RWPE2 (cell line): ENCODE measurements around the gene GSDMA.

Experiments
- ATAC-seq: fragments of 200-7000 bp; cut with Tn5 transposase; 3 replicates; pipeline ENCODE4 v1.9.1; 2021; ENCODE audit warnings: low read depth
- DNase-seq: peaks from one replicate; pipeline ENCODE4 v3.0.0-alpha.2; 2020; ENCODE audit warnings: low spot score
- H3K27ac ChIP-seq: fragments of 450-650 bp; 2 replicates; pipeline ENCODE4 v1.5.1; 2017; ENCODE audit warnings: mild to moderate bottlenecking; ENCODE audit not compliant: poor library complexity, severe bottlenecking
- H3K27me3 ChIP-seq: fragments of 250-450 bp; sonication (Bioruptor Pico); 2 replicates; pipeline ENCODE4 v1.5.1; 2021; ENCODE audit warnings: mild to moderate bottlenecking, moderate library complexity; ENCODE audit not compliant: insufficient read depth, poor library complexity, severe bottlenecking
- H3K36me3 ChIP-seq: fragments of 250-450 bp; sonication (Bioruptor Pico); 2 replicates; pipeline ENCODE4 v1.5.1; 2020; ENCODE audit warnings: low read depth, mild to moderate bottlenecking, moderate library complexity
- H3K4me1 ChIP-seq: fragments of 250-450 bp; sonication (Bioruptor Pico); 2 replicates; pipeline ENCODE4 v1.5.1; 2021; ENCODE audit warnings: mild to moderate bottlenecking, moderate library complexity; ENCODE audit not compliant: insufficient read depth, poor library complexity, severe bottlenecking
- H3K4me3 ChIP-seq: fragments of 250-450 bp; sonication (Bioruptor Pico); 2 replicates; pipeline ENCODE4 v1.5.1; 2021; ENCODE audit warnings: mild to moderate bottlenecking, moderate library complexity; ENCODE audit not compliant: severe bottlenecking
- H3K9me3 ChIP-seq: fragments of 250-450 bp; sonication (Bioruptor Pico); 2 replicates; pipeline ENCODE4 v1.5.1; 2021; ENCODE audit warnings: mild to moderate bottlenecking, moderate library complexity; ENCODE audit not compliant: severe bottlenecking
- CTCF ChIP-seq: fragments of 450-650 bp; IDR thresholded peaks from one replicate; pipeline ENCODE4 v1.5.1; 2017; ENCODE audit warnings: mild to moderate bottlenecking, moderate library complexity; ENCODE audit not compliant: poor library complexity, severe bottlenecking

GSDMA gene

DNA sequence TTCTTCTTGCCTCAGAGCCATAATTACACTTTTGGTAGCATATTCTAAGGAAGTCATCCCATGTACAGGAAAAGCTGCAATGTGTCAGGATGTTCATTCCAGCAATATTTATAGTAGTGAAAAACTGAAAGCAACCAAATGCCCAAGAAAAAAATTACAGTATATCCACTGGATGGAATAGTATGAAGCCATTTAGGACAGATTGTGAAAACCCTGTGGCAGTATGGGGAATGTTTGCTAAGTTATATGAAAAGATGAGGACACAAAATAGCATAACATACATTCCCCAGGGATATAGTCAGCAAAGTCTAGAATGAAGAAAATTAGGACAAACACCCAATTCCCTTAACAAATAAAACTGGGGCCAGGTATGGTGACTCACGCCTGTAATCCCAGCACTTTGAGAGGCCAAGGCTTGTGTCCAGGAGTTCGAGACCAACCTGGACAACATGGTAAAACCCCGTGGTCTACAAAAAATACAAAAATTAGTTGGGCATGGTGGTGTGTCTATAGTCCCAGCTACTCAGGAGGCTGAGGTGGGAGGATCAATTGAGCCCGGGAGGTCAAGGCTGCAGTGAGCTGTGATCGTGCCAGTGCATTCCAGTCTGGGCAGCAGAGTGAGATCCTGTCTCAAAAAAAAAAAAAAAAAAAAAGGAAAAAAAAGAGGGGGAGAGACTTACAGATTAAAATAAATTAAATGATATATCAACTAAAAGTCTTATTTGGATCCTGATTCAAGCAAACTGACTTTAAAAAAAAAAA is 33.0 kb upstream of the GSDMA start:
- Histone ChIP-seq H3K36me3 (no peaks in the 10 kb centered on the region), H3K9me3 (no peaks in the 10 kb centered on the region), H3K27ac (peak overlapping the region; percentile 87), H3K27me3 (no peaks in the 10 kb centered on the region), H3K4me3 (no peak overlapping the region), H3K4me1 (peaks cover 19% of the 10 kb centered on the region)
- TF ChIP-seq CTCF, result no peak
- no peak for DNase-seq
- ATAC-seq, result peak; percentile 61

- H3K36me3 ChIP-seq, result no peaks in the 10 kb centered on the region
- ATAC-seq (no peak), DNase-seq (no peak)
- H3K27me3 ChIP-seq, result no peaks in the 10 kb centered on the region
- no peak overlapping the region for H3K27ac ChIP-seq
- no peak overlapping the region for H3K4me3 ChIP-seq
- TF ChIP-seq CTCF, result no peak
- no peaks in the 10 kb centered on the region for H3K9me3 ChIP-seq
- peaks cover 10% of the 10 kb centered on the region for H3K4me1 ChIP-seq
These were observed 28.9 kb upstream of the GSDMA start for GRCh38 chr17:39933912-39934311.

DNA sequence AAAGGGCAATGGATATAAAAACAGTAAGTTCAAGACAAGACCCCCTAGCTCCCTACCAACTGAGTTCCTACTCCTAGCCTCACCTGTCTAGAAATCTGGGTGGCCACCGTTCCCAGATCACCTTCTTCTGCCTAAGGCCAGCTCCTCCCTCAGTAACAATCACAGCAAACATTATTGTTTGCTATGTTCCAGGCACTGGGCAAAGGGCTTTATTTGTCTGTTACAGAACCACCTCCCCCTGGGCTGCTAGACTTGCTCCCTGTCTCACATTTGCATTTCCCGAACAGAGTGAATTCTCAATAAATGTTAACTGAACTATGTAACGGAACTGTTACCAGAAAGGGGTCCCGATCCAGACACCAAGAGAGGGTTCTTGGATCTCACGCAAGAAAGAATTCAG is 28.5 kb upstream of the GSDMA start:
- H3K4me1 ChIP-seq, result peaks cover 7% of the 10 kb centered on the region
- H3K9me3 ChIP-seq, result no peaks in the 10 kb centered on the region
- no peak overlapping the region for H3K27ac ChIP-seq
- ATAC-seq (no peak), DNase-seq (no peak)
- no peak for TF ChIP-seq CTCF
- H3K27me3 ChIP-seq, result no peaks in the 10 kb centered on the region
- no peak overlapping the region for H3K4me3 ChIP-seq
- H3K36me3 ChIP-seq, result no peaks in the 10 kb centered on the region

- ATAC-seq (no peak), DNase-seq (no peak)
- Histone ChIP-seq H3K27me3 (no peaks in the 10 kb centered on the region), H3K36me3 (no peaks in the 10 kb centered on the region), H3K4me3 (no peak overlapping the region), H3K27ac (no peak overlapping the region), H3K9me3 (no peaks in the 10 kb centered on the region), H3K4me1 (no peaks in the 10 kb centered on the region)
- no peak for TF ChIP-seq CTCF
These were observed 26.9 kb upstream of the GSDMA start for GRCh38 chr17:39935909-39936308.

- Histone ChIP-seq H3K9me3 (no peaks in the 10 kb centered on the region), H3K27ac (no peak overlapping the region), H3K36me3 (no peaks in the 10 kb centered on the region), H3K4me1 (no peaks in the 10 kb centered on the region), H3K27me3 (no peaks in the 10 kb centered on the region), H3K4me3 (no peak overlapping the region)
- no peak for TF ChIP-seq CTCF
- ATAC-seq (no peak), DNase-seq (no peak)
These were observed 25.4 kb upstream of the GSDMA start for GRCh38 chr17:39937447-39937846.
